Cardiac ventricle fibroblast (primary cell): ENCODE data around the gene CCKAR. TPM values are rescaled to one million over a fixed set of nuclear protein-coding genes. Genes with fewer than 3 reads are reported as not detected.

Source experiments
- total RNA-seq: library from RNA; depleted of rRNA; stranded (reverse); fragments of >200 nt; gene quantifications from 2 replicates; pipeline ENCODE4 v1.2.3, GENCODE V29; 2015

CCKAR gene, protein sequence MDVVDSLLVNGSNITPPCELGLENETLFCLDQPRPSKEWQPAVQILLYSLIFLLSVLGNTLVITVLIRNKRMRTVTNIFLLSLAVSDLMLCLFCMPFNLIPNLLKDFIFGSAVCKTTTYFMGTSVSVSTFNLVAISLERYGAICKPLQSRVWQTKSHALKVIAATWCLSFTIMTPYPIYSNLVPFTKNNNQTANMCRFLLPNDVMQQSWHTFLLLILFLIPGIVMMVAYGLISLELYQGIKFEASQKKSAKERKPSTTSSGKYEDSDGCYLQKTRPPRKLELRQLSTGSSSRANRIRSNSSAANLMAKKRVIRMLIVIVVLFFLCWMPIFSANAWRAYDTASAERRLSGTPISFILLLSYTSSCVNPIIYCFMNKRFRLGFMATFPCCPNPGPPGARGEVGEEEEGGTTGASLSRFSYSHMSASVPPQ
- total RNA-seq = not detected in 2 replicates

DNA sequence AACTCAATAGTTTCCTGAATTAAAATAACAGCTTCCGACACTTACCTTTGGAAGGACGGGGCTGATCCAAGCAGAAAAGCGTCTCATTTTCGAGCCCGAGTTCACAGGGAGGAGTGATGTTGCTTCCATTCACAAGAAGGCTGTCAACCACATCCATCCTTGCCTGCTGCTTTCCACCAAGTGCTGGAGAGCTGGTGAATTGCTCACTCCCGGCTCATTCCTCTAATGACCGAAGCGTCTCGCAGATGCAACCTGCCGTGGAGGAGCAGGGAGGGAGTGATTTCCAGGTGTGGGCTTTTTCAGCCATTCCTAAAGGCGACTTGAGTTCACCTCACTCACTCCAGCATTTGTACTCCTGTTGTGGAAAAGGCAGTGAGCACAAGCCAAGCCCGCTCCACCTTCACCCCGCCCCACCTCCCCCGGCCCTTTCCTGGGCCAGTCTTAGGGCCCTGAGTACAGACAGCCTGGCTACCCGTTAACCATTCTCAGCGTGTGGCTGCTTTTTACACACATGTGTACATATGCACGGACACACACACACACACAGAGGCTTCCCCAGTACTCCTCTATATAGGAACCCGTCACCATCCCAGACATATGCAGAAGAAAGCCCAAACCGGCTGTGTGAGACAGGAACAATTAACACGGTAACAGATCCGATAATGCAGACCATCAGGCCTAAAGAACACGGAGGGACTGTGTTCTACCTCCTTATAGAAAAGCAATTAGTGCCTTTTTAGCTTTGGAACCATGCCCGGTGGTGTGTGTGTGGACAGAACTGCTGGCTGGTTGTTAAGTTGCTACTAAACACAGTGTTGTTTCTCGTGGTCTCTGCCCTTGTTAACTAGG is at the start of gene CCKAR:
Gene CCKAR (minus strand): TSS at position 374 of the 849 bp plus-strand sequence. CDS start 217 bp downstream, at position 157.

Other genes starting within 250 kb of the CCKAR start
- 37.7 and 40.6 TPM in 2 replicates for gene RBPJ, start 169.5 kb downstream of the CCKAR start, total RNA-seq
- gene TBC1D19, start 93.6 kb upstream of the CCKAR start, total RNA-seq = 7.6 and 8.0 TPM in 2 replicates